Stimulated activated CD4-positive, alpha-beta T cell treated with anti-CD3 and anti-CD28 coated beads, TNF-alpha, amount 100 ng/mL, for 1 hour (primary cell): ENCODE measurements around the gene FIS1.
"Not testable (repeated sequence)": the region's sequence is repeated elsewhere in the genome, so short reads cannot be mapped to it uniquely, and the experiment has no call there.

ENCODE experiments used
- DNase-seq, 3 donors: peaks; one replicate each; pipeline ENCODE4 v3.0.0-alpha.2; 2020; ENCODE audit warnings: low read depth in 3 of 3, low spot score in 1 of 3

Gene FIS1

GRCh38 chr7:101258243-101258731 lies 13.4 kb upstream of the FIS1 start:
- no peak for DNase-seq

GRCh38 chr7:101255796-101256195 lies 10.9 kb upstream of the FIS1 start:
- DNase-seq: no peak

GRCh38 chr7:101253199-101253598 lies 8.3 kb upstream of the FIS1 start:
- not testable (repeated sequence) for DNase-seq

- peak; percentile 93 to 98 (median 95) for DNase-seq
These were observed 7.2 kb upstream of the FIS1 start for GRCh38 chr7:101251871-101252659.

- DNase-seq: no peak
These were observed 5.4 kb upstream of the FIS1 start for GRCh38 chr7:101250324-101250723.

GRCh38 chr7:101248276-101248675 lies 3.4 kb upstream of the FIS1 start:
- no peak for DNase-seq

GRCh38 chr7:101245147-101245668 lies 327 bp upstream of the FIS1 start:
- DNase-seq: no peak

- DNase-seq: no peak
These were observed 1.1 kb downstream of the FIS1 start for GRCh38 chr7:101243646-101244374.

- no peak for DNase-seq
These were observed 3.2 kb downstream of the FIS1 start for GRCh38 chr7:101241443-101242349.

GRCh38 chr7:101241015-101241363 lies 3.9 kb downstream of the FIS1 start:
- DNase-seq: no peak

GRCh38 chr7:101240226-101241014 lies 4.5 kb downstream of the FIS1 start:
- DNase-seq: no peak

- DNase-seq: no peak
These were observed 5.0 kb downstream of the FIS1 start for GRCh38 chr7:101239951-101240220.

GRCh38 chr7:101239191-101239950 lies 5.5 kb downstream of the FIS1 start:
- DNase-seq: no peak

GRCh38 chr7:101238226-101239182 lies 6.4 kb downstream of the FIS1 start:
- no peak for DNase-seq

GRCh38 chr7:101237206-101238067 lies 7.4 kb downstream of the FIS1 start, which contains the start of gene CLDN15:
CLDN15 (minus strand) TSS chr7:101237802; CDS start chr7:101237581, 221 bp downstream.
- no peak for DNase-seq

- no peak for DNase-seq
These were observed 8.5 kb downstream of the FIS1 start for GRCh38 chr7:101236292-101236835.

GRCh38 chr7:101235522-101235921 lies 9.4 kb downstream of the FIS1 start:
- no peak for DNase-seq
